ENCODE data around the gene VIL1.

VIL1 gene

GRCh38 chr2:218405746-218406208 is 13.1 kb upstream of the VIL1 start:
- peak overlapping the region; percentile 40 for H3K4me3 ChIP-seq (ENCODE audit: low read depth, low read length)
- TF ChIP-seq, protein P1, sequence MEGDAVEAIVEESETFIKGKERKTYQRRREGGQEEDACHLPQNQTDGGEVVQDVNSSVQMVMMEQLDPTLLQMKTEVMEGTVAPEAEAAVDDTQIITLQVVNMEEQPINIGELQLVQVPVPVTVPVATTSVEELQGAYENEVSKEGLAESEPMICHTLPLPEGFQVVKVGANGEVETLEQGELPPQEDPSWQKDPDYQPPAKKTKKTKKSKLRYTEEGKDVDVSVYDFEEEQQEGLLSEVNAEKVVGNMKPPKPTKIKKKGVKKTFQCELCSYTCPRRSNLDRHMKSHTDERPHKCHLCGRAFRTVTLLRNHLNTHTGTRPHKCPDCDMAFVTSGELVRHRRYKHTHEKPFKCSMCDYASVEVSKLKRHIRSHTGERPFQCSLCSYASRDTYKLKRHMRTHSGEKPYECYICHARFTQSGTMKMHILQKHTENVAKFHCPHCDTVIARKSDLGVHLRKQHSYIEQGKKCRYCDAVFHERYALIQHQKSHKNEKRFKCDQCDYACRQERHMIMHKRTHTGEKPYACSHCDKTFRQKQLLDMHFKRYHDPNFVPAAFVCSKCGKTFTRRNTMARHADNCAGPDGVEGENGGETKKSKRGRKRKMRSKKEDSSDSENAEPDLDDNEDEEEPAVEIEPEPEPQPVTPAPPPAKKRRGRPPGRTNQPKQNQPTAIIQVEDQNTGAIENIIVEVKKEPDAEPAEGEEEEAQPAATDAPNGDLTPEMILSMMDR (IDR thresholded peaks at IDR 0.05; ENCODE audit: control insufficient read depth, extremely low read depth, insufficient read depth), result no peak
- DNase-seq (ENCODE audit: low read depth), result no peak

- TF ChIP-seq, protein P1 (IDR thresholded peaks at IDR 0.05; ENCODE audit: control insufficient read depth, extremely low read depth, insufficient read depth), result peak; percentile 92
- DNase-seq (ENCODE audit: low read depth), result peak; percentile 66
- H3K4me3 ChIP-seq (ENCODE audit: low read depth, low read length), result peak overlapping the region; percentile 47
Observed at GRCh38 chr2:218406209-218406948, 12.5 kb upstream of the VIL1 start.

DNA sequence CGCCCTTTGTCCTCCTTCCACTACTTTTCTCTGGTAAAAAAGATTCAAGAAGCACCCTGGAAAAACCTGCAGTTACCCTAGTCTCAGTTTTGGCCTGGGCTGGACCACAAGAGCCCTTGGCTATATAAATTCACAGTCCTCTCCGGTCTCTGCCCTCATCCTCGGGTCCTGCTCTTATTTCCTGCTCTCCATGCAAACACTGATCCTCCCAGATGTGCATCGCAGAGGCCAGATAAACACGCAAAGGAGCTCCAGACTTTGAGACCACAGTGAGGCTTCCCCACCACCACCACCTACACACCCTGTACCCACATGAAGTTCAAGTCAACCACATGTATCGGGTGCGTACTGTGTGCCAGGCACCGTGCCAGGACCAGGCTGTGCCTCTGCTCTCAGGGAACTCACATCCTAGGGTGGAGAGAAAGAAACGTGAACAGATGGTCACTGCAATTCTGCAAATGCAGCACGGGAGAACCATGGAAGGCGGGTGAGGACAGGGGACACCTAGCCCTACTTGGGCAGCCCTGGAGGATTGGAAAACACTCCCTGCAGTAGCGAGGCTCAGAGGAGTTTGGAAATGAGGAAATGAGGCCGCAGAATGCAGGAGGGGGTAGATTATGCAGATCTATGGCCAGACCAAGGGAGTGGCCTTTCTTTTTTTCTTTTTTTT is 11.8 kb upstream of the VIL1 start:
- DNase-seq (ENCODE audit: low read depth), result no peak
- H3K4me3 ChIP-seq (ENCODE audit: low read depth, low read length), result peak overlapping the region; percentile 47
- TF ChIP-seq, protein P1 (IDR thresholded peaks at IDR 0.05; ENCODE audit: control insufficient read depth, extremely low read depth, insufficient read depth), result no peak

DNA sequence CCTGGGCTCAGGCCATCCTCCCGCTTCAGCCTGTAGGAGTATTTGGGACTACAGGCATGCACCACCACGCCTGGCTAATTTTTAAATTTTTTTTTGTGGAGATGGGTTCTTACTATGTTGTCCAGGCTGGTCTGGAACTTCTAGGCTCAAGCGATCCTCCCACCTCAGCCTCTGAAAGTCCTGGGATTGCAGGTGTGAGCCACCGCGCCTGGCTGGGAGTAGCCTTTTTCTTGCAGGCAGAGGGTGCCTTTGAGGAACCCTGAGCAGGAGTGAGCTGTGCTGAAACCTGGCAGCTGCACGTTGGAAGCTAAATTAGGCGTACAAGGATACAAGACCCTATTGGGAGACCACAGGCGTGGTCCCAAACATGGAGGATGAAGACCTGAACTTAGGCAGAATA is 11.2 kb upstream of the VIL1 start:
- DNase-seq (ENCODE audit: low read depth), result no peak
- TF ChIP-seq, protein P1 (IDR thresholded peaks at IDR 0.05; ENCODE audit: control insufficient read depth, extremely low read depth, insufficient read depth), result no peak
- H3K4me3 ChIP-seq (ENCODE audit: low read depth, low read length), result no peak overlapping the region

- TF ChIP-seq, protein P1 (IDR thresholded peaks at IDR 0.05; ENCODE audit: control insufficient read depth, extremely low read depth, insufficient read depth), result no peak
- no peak overlapping the region for H3K4me3 ChIP-seq (ENCODE audit: low read depth, low read length)
- DNase-seq (ENCODE audit: low read depth), result no peak
Observed at GRCh38 chr2:218418321-218418716, 604 bp upstream of the VIL1 start.

GRCh38 chr2:218419630-218420216 is 800 bp downstream of the VIL1 start:
- TF ChIP-seq, protein P1 (IDR thresholded peaks at IDR 0.05; ENCODE audit: control insufficient read depth, extremely low read depth, insufficient read depth), result no peak
- no peak for DNase-seq (ENCODE audit: low read depth)
- no peak overlapping the region for H3K4me3 ChIP-seq (ENCODE audit: low read depth, low read length)

All from LNCaP clone FGC (cell line).